ENCODE data around the gene TRIM59.
A peak's percentile ranks its signal among the peaks of the same experiment; 100 is the strongest.

TRIM59 gene

GRCh38 chr3:160402221-160403027 is 47.2 kb downstream of the TRIM59 start:
- no peak for DNase-seq (ENCODE audit: low spot score)

- DNase-seq (ENCODE audit: low spot score), result no peak
These were observed 48.1 kb downstream of the TRIM59 start for GRCh38 chr3:160401291-160402095.

- DNase-seq (ENCODE audit: low spot score), result no peak
These were observed 48.9 kb downstream of the TRIM59 start for GRCh38 chr3:160400702-160401150.

- no peak for DNase-seq (ENCODE audit: low spot score)
These were observed 49.4 kb downstream of the TRIM59 start for GRCh38 chr3:160400030-160400701.

- DNase-seq (ENCODE audit: low spot score), result peak; percentile 98
These were observed 50.2 kb downstream of the TRIM59 start, which contains the start of the genes IFT80 and SMC4 for GRCh38 chr3:160399125-160400029. Gene IFT80 (minus strand): TSS chr3:160399225. CDS start chr3:160384600, 14,625 bp downstream. Gene SMC4 (plus strand): TSS chr3:160399650. CDS start chr3:160400827, 1,177 bp downstream.

GRCh38 chr3:160398820-160399124 is 50.8 kb downstream of the TRIM59 start:
- no peak for DNase-seq (ENCODE audit: low spot score)

- no peak for DNase-seq (ENCODE audit: low spot score)
These were observed 54.3 kb downstream of the TRIM59 start for GRCh38 chr3:160395297-160395696.

- DNase-seq (ENCODE audit: low spot score), result no peak
These were observed 55.6 kb downstream of the TRIM59 start for GRCh38 chr3:160394009-160394392.

- DNase-seq (ENCODE audit: low spot score), result no peak
These were observed 56.1 kb downstream of the TRIM59 start for GRCh38 chr3:160393346-160394008.

- DNase-seq (ENCODE audit: low spot score), result no peak
These were observed 56.8 kb downstream of the TRIM59 start for GRCh38 chr3:160392798-160393197.

- DNase-seq (ENCODE audit: low spot score), result no peak
These were observed 58.9 kb downstream of the TRIM59 start for GRCh38 chr3:160390565-160391138.
